Measurements from ENCODE around the gene ZBTB20.

GRCh38 chr3:114557791-114558190 is 589.3 kb downstream of the ZBTB20 start:
- TF ChIP-seq CTCF (IDR thresholded peaks at IDR 0.05; ENCODE audit: poor library complexity, severe bottlenecking) (no peak), MXI1 (conservative IDR thresholded peaks at IDR 0.05; ENCODE audit: poor library complexity, severe bottlenecking) (no peak), REST (IDR thresholded peaks at IDR 0.05; ENCODE audit: borderline replicate concordance) (no peak), TAF1 (IDR thresholded peaks at IDR 0.05; ENCODE audit: low read depth) (no peak), EZH2 (IDR thresholded peaks at IDR 0.05; ENCODE audit: borderline replicate concordance, insufficient read depth, low read length, poor library complexity, severe bottlenecking) (no peak), RAD21 (conservative IDR thresholded peaks at IDR 0.05) (no peak), POLR2AphosphoS5 (IDR thresholded peaks at IDR 0.05) (no peak)

Measured in neural cell (in vitro differentiated cells).